HG03571 (cell line): Measurements from ENCODE around the gene SPTLC2.
"Not testable (repeated sequence)": the region's sequence is repeated elsewhere in the genome, so short reads cannot be mapped to it uniquely, and the experiment has no call there.

Experiments
- ATAC-seq: cut with Tn5 transposase; IDR thresholded peaks from one replicate; pipeline ENCODE4 v1.9.1; 2021; ENCODE audit not compliant: unreplicated experiment

SPTLC2 gene, protein sequence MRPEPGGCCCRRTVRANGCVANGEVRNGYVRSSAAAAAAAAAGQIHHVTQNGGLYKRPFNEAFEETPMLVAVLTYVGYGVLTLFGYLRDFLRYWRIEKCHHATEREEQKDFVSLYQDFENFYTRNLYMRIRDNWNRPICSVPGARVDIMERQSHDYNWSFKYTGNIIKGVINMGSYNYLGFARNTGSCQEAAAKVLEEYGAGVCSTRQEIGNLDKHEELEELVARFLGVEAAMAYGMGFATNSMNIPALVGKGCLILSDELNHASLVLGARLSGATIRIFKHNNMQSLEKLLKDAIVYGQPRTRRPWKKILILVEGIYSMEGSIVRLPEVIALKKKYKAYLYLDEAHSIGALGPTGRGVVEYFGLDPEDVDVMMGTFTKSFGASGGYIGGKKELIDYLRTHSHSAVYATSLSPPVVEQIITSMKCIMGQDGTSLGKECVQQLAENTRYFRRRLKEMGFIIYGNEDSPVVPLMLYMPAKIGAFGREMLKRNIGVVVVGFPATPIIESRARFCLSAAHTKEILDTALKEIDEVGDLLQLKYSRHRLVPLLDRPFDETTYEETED

DNA sequence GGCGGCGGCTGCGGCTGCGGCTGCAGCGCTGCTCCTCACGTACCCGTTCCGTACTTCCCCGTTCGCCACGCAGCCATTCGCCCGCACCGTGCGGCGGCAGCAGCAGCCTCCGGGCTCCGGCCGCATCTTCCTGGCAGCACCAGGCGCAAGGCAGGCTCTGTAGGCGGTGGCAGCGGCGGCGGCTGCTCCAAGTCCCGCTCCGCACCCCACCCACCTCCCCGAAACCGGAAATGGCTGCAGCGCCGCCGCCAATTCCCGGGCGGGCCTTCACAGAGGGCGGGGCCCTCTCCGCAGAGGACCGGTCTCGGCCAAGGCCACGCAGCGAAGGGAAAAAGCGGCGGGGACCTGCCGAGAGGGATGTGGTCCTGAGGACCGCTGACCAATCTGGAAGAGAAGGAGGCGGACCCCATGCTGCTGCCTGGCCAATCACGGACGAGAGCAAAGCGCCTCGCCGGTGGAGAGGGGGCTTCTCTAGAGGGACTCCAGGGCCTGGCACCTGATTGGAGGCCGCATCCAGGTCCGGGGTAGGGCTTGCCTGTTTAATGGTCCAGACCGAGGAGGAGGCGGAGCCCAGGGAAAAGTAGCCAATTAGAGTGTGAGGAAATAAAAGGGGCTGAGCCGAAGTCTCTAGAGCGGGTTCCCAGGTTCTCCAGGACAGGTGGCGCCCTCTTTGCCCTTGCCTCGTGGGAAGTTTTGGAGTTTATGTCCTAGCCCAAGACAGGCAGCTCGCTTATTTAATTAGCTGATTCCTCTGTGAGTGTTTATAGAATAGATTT lies at the start of gene SPTLC2:
Gene SPTLC2, minus strand, starts transcription at position 184 of the 776 bp plus-strand sequence. Its CDS starts 58 bp downstream, at position 126.
- peak; percentile 96 for ATAC-seq

DNA sequence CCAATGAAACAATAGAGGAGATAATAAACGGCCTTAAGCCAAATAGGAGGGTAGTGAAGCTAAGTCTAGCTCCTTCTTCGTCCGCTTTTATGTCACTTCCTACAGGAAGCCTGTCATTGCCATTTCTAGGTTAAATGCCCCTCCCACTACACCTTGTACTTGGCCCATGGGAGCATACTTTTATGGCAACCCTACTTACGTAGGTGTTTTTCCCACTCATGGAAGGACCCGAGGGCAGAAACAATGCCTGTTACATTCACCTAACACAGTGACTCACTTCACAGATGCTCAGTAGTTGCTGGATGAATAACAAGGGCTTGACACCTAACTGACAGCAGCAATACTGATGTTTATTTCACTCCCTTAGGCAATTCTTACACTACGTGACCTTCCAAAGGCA lies 46.9 kb upstream of the SPTLC2 start:
- ATAC-seq = no peak

DNA sequence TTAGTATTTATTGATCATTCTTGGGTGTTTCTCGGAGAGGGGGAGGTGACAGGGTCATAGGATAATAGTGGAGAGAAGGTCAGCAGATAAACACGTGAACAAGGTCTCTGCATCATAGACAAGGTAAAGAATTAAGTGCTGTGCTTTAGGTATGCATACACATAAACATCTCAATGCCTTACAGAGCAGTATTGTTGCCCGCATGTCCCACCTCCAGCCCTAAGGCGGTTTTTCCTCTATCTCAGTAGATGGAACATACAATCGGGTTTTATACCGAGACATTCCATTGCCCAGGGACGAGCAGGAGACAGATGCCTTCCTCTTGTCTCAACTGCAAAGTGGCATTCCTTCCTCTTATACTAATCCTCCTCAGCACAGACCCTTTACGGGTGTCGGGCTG lies 45.1 kb upstream of the SPTLC2 start:
- ATAC-seq = not testable (repeated sequence)

DNA sequence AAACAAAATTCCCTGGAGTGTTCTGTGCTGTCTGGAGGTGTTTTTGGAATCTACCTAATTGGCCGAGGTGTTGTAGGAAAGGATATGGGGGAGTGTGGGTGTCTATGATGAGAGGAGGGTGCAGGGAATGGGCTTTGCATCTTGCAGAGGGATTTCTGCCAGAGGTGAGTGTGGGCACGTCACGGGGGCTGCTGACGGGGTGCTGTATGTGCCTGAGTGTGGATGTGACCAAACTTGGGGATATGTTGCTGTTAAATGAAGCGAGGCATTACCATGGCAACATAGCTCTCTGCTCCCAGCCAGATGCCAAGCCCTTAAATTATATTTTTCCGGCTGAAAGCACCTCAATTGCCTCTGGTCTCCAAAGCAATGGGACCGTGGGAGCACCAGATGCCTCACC lies 44.3 kb upstream of the SPTLC2 start:
- ATAC-seq = no peak

DNA sequence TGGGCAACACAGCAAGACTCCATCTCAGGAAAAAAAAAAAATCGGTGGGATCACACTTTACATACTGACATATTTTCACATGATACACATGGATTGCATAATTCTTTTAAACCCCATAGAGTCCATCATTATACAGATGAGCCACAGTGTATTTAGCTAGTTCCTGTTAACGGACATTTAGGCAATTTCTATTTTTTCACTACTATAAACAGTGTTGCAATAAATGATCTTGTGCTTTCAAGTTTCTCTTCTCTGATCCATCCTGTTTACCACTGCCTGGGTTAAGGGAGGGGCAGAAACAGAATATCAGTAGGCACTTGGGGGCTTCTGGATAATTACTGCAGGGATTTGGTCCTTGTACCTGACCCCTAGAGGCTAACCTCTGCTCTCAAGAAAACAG lies 43.4 kb upstream of the SPTLC2 start:
- no peak for ATAC-seq

DNA sequence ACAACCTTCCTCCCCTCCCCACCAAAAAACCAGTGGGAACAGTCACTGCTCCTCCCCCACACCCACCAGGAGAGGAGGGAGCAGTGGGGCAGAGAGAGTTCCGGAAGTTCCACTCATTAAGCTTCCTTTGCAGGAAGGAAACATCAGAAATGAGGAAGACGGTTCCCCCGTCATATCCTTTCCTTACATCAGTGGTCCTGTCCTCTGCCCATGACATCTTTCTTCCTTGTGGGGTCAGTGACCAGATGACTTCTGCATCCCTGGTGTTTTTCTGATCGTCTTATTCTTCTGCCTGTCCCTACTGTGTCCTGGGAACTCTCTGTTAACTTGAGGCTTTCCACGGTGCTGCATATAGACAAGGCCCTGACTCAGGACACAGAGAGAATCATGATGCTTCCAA lies 40.8 kb upstream of the SPTLC2 start:
- ATAC-seq = no peak

DNA sequence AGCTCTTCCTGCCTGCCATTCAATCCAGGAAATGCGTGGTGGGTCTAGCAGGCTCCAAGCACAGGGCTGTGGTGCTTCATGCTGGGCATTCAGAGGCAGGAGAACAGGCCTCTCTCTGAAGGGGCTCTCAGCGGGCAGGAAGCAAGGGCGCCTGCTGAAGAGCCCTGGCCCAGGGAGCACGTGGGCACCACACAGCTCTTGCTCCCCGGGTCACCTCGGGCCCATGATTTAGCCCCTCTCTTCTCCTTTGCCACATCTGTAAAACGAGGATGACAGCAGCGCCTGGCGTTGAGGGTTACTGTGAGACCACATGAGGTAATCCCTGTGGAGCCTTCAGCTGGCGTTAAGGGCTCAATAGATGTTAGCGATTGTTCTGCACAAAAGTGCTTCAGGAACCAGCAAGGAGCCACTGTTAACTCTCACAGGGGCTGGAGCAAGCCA lies 37.6 kb upstream of the SPTLC2 start:
- ATAC-seq = no peak

DNA sequence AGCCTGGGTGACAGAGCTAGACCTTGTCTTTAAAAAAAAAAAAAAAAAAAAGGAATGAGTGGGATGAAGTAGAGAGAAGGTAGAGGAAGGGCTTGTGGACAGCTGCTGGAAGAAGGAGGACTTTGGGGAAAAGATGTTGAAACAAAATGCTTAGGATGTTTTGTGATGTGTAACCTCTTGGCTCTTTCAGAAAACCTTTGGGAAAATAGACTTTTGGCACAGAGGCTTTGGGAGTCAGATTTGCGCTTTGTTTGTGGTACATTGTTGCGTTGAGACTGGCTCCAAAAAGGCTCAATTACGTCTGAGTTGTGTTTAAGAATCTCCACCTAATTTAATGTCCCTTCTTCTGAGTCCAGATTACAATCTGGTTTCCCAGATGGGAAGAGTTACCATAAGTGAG lies 32.9 kb upstream of the SPTLC2 start:
- ATAC-seq = no peak

DNA sequence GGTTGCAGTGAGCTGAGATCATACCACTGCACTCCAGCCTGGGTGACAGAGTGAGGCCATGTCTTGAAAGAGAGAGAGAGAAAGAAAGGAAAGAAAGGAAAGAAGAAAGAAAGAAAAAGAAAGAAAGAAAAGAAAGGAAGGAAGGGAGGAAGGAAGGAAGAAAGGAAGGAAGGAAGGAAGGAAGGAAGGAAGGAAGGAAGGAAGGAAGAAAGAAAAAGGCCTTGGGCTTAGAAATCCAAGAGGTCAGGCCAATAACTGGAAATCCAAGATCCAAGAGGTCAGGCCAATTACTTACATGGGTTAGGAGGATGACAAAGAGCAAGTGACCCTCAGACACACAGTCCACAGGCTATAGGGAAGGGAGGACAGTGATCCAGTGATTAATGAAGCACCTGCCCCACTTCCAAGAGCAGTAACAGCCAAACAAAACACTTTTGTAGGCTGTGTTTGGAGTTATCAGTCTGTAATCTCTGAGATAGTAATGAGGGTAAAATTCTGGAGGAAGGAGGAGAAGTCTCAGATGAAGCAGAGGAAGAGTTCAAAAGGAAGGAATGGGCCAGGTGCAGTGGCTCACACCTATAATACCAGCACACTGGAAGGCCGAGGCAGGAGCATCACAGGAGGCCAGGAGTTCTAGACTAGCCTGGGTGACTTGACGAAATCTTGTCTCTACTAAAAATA lies 32.2 kb upstream of the SPTLC2 start:
- no peak for ATAC-seq

DNA sequence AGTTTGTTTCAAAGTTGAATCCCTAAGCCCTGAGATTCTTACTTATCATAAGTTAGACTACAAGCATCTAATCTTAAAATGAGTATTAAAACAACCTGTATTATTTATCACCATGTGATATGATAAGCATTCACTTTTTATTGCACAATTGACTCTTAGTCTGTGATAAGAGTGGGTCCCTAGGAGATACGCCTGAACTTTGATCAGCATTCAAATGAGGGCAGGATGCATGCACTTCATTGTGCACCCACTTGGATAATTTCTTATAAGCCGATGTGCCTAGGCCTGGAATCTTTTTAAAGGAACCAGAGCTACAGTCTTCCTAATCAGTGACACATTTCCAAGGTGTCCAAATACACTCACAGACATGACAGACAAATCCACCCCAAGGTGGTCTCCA lies 31.4 kb upstream of the SPTLC2 start:
- ATAC-seq = no peak

DNA sequence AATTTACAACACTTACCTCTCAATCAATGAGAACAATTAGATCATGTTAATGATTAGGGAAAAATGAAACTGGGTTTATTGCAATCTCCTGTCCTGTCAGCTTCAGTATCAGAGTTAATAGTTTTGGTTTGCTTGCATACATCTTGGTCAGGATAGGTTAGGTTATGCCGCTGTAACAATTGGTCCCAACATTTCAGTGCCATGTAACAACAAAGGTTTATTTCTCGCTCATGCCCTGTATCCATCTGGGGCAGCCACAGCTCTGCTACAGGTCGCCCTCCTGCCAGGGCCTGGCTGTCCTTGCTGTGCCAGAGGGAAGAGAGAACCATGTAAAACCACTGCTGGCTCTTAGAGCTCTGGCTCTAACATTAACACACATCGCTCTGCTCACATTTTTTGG lies 30.5 kb upstream of the SPTLC2 start:
- ATAC-seq = no peak

DNA sequence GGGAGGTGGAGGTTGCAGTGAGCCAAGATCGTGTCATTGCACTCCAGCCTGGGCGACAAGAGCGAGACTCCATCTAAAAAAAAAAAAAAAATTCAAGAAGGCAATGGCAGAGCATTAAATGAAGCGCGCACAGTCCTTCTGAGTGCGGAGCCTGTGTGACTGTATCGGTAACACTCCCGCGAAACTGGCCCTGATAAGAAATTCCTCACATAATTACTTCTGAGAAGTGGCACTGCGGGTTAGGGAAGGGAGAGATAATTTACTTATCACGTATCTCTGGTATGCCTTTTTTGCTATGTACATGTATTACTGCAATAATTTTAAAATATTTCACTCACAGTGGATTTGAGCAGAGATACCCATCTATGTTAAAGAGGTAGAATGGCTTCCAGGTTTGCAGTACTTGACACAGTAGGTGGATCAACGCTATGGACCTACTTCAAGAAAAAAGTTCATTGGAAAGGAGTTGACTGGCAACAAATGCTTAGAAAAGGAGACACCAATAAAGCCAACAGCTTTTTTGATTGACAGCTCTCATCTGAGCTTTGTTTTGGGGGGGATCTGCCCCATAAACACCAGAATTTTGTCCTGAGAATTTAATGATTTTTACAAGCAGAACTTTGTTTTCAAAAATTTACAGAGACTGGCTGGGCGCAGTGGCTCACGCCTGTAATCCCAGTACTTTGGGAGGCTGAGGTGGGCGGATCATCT lies 29.2 kb upstream of the SPTLC2 start:
- ATAC-seq = no peak

DNA sequence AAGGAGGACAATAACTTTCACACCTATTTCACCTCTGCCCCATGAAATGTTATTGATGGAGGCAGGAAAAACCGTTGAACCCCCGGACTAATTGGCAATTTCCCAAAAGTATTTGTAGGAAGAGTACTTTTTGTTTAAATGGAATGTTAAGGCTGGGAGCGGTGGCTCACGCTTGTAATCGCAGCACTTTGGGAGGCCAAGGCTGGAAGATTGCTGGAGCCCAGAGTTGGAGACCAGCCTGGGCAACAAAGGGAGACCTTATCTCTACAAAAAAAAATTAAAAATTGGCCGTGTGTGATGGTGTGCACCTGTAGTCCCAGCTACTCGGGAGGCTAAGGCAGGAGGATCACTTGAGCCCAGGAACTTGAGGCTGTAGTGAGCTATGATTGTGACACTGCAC lies 26.0 kb upstream of the SPTLC2 start:
- no peak for ATAC-seq

DNA sequence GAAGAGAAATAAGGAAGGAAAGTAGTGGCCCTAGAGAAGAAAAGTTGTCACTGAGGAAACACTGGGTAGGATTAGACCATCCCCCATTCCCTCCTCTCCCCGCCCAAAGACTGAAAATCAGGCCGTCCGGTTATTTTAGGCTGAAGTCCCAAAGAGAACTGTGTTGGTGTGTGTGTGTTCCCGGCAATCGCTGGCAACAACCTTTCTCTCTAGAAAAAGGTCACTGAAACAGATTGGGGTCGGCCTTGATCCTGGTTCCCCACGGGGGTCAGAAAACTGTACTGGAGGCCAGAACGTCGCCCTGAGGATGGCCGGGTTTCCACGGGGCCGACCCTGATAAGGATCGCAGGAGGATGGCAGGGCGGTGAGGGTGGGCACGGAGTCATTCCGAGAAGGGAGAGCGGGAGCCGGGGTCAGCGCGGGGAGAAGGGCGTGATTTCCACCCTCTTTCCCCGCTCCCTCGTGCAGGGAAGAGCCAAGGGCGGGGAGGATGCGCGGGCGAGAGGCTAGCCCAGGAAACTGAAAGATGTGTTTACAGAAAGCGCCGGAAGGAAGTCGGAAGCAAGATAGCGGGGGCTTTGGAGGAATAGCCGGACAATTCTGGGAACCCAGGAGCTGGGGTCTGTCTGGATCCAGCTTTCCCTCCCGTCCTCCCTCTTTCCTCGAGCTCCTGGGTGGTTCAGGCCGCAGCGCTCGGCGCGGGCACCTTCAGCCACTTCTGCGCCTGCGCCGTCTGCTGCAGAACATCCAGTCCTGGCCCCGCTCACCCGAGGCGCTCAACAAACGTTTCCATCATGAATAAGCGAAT lies 25.3 kb upstream of the SPTLC2 start:
- no peak for ATAC-seq

DNA sequence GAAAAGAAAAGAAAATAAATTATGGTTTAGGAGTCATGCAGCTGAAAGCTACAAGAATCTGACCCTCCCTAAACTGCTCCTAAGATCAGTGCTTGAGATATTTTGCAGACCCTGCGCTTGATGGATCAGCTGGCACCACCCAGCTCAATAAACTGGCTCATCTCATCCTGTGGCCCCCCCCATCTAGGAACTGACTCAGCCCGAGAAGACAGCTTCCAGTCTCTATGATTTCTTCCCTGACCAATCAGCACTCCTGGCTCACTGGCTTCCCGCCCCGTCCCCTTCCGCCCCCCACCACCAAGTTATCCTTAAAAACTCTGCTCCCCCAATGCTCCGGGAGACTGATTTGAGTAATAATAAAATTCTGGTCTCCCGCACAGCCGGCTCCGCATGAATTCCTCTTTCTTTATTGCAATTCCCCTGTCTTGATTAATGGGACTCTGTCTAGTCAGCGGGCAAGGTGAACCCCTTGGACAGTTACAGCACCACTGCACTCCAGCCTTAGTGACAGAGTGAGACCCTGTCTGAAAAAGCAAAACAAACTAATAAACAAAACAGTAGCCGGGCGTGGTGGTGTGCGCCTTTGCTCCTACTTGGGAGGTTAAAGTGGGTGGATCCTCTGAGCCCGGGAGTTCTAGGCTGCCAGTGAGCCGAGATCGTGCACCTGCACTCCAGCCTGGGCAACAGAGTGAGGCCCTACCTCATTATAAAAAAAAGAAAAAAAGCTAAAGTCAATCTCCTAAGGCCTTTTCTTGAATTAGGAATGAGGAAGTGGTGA lies 24.5 kb upstream of the SPTLC2 start:
- no peak for ATAC-seq

DNA sequence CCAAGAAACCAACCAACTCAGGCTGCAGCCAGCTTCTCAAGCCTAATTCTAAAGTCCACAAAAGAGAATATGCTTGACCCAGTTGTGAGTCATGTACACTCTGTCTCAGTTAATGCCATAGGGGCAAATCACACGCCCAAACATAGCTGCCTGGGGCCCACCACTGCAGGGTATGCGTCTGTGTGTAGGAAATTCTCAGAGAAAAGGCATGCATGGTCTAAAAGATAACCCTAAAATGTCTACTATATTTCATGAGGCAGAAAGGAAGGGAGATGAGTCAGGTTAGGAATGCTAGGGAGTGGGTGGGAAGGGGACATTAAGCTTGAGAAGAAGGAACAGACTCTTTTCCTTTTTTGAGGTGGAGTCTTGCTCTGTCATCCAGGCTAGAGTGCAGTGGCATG lies 22.3 kb upstream of the SPTLC2 start:
- no peak for ATAC-seq

DNA sequence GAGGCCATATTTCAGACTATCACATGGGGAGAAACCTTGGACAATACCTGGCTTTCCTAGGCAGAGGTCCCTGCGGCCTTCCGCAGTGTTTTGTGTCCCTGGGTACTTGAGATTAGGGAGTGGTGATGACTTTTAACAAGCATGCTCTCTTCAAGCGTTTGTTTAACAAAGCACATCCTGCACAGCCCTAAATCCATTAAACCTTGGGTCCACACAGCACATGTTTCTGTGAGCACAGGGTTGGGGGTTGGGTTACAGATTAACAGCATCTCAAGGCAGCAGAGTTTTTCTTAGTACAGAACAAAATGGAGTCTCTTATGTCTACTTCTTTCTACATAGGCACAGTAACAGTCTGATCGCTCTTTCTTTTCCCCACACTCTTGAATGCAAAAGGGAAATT lies 19.4 kb upstream of the SPTLC2 start:
- ATAC-seq = not testable (repeated sequence)

DNA sequence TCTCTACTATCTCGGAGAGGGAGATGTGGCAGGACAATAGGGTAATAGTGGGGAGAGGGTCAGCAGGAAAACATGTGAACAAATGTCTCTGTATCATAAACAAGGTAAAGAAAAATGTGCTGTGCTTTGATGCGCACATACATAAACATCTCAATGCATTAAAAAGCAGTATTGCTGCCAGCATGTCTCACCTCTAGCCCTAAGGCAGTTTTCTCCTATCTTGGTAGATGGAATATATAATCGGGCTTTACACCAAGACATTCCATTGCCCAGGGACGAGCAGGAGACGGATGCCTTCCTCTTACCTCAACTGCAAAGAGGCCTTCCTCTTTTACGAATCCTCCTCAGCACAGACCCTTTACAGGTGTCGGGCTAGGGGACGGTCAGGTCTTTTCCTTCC lies 19.0 kb upstream of the SPTLC2 start:
- not testable (repeated sequence) for ATAC-seq

DNA sequence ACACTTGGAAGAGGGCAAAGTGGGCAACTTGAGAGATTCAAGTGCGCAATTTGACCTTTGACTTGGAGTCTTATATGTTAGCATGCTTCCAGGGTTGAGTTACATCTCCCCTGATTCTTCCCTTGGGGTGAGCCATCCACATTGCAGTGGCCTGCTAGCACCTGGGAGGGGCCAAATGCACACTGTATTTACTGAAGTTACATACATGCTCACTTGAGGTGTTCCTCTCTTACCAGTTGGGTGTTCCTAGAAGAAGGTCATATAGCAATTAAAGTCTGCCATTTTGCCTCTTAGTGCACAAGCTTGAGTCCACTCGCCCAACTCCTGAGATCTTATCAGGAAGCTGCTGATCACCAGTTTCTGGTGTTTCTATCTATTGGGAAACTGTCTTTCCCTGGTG lies 13.7 kb upstream of the SPTLC2 start:
- no peak for ATAC-seq
